Tongue (tissue), 2 donors: Measurements from ENCODE around the gene IL20RB. TPM values are rescaled to one million over a fixed set of nuclear protein-coding genes. Genes with fewer than 3 reads are reported as not detected.
"Not testable (repeated sequence)": the region's sequence is repeated elsewhere in the genome, so short reads cannot be mapped to it uniquely, and the experiment has no call there.

ENCODE experiments used
- DNase-seq: peaks from one replicate; pipeline ENCODE4 v3.0.0-alpha.2; 2015
- total RNA-seq: library from RNA; depleted of rRNA; stranded (reverse); fragments of >200 nt; gene quantifications from one replicate; pipeline ENCODE4 v1.2.3, GENCODE V29; 2014

The IL20RB gene
- total RNA-seq, 1 donor from 2014 or later = 5.4 TPM

DNA sequence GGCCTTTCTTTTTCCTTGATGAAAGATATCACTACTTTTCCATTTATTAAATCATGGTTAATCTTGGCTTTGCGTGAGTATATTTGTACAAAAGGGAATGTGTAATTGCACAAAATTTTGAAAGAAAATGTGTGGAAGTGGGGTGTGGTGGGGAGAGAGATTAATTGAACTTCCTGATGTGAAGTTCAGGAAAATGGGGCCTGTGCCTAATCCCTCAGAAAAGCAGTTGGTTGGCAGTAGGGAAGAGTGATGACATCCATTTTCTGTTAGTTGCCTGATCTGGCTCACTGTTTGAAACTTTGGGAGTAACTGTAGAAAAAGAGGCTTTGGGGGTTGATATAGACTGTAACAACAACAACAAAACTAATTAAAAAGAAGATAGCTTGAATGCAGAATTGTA, 10.8 kb upstream of the IL20RB start:
- DNase-seq = no peak

- no peak for DNase-seq
These were observed 10.3 kb upstream of the IL20RB start for GRCh38 chr3:136947477-136947876.

GRCh38 chr3:136949146-136949545, 8.6 kb upstream of the IL20RB start:
- no peak for DNase-seq

GRCh38 chr3:136949708-136950107, 8.1 kb upstream of the IL20RB start:
- DNase-seq = no peak

GRCh38 chr3:136950623-136951022, 7.2 kb upstream of the IL20RB start:
- no peak for DNase-seq

DNA sequence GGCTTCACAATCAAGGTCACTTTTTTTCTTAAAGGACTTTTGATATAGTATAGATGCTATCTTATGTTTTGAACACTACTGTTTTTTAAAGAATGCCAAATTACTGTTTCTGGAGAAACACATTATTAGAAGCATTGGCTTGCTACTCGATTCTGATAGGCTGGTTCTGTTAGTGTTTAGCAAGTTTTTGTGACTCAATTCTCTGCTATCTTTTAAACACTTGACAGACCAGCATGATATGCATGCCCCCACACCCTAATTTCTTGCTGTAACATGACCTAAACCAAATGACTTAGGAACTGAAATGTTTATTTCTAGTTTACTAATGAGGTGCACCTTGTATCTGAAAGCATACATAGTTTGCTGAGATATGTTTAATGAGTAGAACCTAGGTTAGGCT, 5.5 kb upstream of the IL20RB start:
- DNase-seq = no peak

DNA sequence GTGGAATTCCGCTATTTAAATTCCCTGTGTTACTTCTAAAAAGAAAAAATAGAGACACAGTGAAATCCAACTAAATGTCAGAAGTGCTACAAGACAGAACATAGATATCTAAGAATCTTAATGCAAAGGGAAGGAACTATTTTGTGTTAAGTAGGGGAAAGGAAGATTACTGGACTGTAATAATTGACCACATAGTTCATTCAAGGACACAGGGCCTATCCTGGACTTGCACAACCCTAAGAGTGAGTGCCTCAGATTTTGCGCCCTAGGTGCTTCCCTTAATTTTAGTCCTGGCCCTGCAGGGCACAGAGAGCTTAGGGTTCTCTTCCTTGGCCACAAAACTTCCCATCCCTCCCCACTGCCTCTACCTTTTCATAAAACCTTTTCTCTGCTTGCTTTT, 3.5 kb upstream of the IL20RB start:
- no peak for DNase-seq

- no peak for DNase-seq
These were observed 2.6 kb upstream of the IL20RB start for GRCh38 chr3:136954980-136955780.

DNA sequence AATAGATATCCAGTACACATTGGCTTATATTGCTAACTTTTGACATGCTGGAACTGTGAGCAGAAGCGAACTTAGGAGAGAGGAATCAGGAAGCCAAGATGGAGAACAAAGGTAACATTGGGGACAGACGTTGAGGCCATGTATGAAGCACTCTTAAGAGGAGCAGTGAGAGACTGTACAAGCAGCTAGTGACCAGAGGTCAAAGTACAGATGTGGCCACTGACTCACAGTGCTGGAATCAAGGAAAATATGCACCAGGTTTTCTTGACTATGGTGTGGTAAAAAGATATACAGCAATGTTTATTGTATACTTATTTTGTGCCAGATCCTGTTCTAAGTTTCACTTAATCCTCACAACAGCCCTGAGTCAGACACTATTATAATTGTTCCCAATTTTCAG, 2.0 kb upstream of the IL20RB start:
- no peak for DNase-seq

- no peak for DNase-seq
These were observed 812 bp upstream of the IL20RB start for GRCh38 chr3:136956971-136957370.

DNA sequence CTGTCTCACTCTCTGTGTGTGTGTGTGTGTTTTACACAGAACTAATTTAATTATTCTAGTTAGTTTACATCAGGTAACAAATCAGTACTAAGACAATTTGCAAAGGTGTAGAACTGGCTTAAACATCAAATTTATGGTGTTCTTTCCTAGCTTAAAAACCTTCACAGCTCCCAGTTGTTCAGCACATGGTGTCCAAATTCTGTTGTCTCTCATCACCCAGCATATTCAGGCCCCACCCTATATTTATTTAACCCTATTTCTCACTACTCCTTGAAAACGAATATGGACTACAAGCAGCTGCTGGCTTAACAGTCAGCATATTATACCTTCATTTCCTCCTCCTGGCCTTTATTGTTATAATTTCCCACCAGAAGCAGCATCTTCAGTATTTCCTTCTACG, 1.2 kb downstream of the IL20RB start:
- no peak for DNase-seq

GRCh38 chr3:136959599-136959998, 1.8 kb downstream of the IL20RB start:
- no peak for DNase-seq

GRCh38 chr3:136960838-136961836, 3.4 kb downstream of the IL20RB start:
- DNase-seq = no peak

GRCh38 chr3:136962927-136963326, 5.1 kb downstream of the IL20RB start:
- no peak for DNase-seq

DNA sequence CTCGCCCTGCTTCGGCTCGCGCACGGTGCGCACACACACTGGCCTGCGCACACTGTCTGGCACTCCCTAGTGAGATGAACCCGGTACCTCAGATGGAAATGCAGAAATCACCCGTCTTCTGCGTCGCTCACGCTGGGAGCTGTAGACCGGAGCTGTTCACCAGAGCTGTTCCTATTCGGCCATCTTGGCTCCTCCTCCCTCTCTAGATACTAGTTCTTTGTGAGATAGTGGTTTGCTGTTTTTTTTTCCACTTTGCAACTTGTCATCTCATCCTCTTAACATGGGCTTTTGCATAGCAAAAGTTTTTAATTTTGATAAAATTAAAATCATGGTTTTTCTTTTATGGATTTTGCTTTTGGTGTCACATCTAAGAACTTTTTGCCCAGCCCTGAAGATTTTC, 11.8 kb downstream of the IL20RB start:
- not testable (repeated sequence) for DNase-seq

GRCh38 chr3:136973352-136973751, 15.6 kb downstream of the IL20RB start:
- DNase-seq = no peak

DNA sequence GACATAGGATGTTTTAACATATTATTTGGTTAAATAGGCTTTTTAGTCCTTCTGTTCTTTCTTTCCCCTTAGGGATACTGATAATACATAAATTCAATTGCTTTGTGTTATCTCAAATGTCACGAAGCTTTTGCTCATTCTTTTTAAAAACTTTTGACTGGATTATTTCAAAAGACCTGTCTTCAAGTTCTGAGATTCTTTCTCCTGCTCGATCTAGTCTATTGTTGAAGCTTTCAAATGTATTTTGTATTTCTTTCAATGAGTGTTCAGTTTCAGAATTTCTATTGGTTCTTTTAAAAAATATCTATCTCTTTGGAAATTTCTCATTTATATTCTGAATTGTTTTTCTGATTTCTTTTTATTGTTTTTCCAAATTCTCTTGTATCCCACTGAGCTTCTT, 16.9 kb downstream of the IL20RB start:
- no peak for DNase-seq

GRCh38 chr3:136979204-136979603, 21.4 kb downstream of the IL20RB start:
- no peak for DNase-seq

- no peak for DNase-seq
These were observed 21.9 kb downstream of the IL20RB start for GRCh38 chr3:136979684-136980083.

GRCh38 chr3:136982033-136982432, 24.2 kb downstream of the IL20RB start:
- DNase-seq = no peak

DNA sequence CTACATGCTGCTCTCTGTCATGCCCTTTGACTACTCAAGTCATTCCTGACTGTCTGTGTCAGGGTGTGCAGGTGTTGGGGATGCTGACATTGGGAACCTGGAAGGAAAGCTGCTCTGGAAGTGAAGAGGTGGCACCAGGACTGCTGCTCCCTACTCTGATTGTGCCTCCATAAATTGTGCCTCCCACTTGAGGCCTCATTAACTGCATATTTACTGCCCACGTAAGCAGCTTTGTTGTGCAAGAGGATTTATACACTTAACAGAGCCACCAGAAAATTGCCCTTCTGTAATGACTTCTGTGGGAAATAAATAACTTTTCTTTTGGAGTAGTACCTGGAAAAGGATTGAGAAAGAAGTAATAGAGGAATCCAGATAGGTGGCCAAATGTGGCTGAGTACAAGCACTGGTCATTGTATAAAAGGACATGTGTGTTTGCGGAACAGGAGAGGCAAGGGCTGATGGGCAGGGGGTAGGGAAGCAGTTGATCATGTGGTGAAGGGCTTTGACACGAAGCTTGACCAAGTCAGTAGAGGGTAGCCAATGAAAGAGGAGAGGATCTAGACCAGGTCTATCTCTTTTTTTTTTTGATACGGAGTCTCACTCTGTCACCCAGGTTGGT, 24.8 kb downstream of the IL20RB start:
- DNase-seq = no peak

DNA sequence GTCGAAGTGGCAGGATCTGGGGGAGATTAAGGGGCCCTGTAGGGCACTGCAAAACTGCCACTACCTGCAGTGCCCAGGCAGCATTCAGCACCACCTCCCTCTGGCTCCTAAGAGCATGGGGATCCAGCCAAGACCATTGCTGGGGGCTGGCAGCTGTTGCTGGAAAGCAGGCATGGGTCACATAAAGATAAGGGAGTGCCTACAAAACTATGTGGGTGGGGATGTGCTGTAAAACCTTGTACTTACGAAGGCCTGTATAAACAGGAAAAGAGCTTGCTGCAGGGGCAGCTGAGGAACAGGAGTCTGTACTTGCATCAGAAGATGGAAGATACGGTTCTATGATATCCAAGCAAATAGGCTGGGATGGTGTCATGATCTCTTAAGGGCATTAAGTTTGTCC, 27.1 kb downstream of the IL20RB start:
- DNase-seq = peak; percentile 41
